HepG2 (cell line): ENCODE data around the gene KRTCAP2. TPM values are rescaled to one million over a fixed set of nuclear protein-coding genes. Genes with fewer than 3 reads are reported as not detected.
A peak's percentile ranks its signal among the peaks of the same experiment; 100 is the strongest.

Experiments used
- ATF3 ChIP-seq: sonication (generic); formaldehyde crosslinking; IDR thresholded peaks from 2 replicates; pipeline ENCODE4 v1.4.0; 2020; ENCODE audit warnings: missing genetic modification reagents
- E2F1 ChIP-seq: sonication (generic); formaldehyde crosslinking; IDR thresholded peaks from 2 replicates; pipeline ENCODE4 v1.5.0; 2020; ENCODE audit warnings: missing genetic modification reagents
- JUN ChIP-seq: sonication (generic); formaldehyde crosslinking; IDR thresholded peaks from 2 replicates; pipeline ENCODE4 v1.4.0; 2020; ENCODE audit warnings: mild to moderate bottlenecking, missing genetic modification reagents
- SAP130 ChIP-seq: IDR thresholded peaks from 2 replicates; pipeline ENCODE4 v1.6.1; 2016; ENCODE audit warnings: low read depth
- WIZ ChIP-seq: sonication (generic); formaldehyde crosslinking; IDR thresholded peaks from 2 replicates; pipeline ENCODE4 v1.5.1; 2020; ENCODE audit warnings: mild to moderate bottlenecking, missing genetic modification reagents
- ZBTB2 ChIP-seq: sonication (generic); formaldehyde crosslinking; IDR thresholded peaks from 2 replicates; pipeline ENCODE4 v1.8.0; 2022; ENCODE audit warnings: low read depth, missing genetic modification reagents
- ZBTB21 ChIP-seq: sonication (generic); formaldehyde crosslinking; IDR thresholded peaks from 2 replicates; pipeline ENCODE4 v1.4.0; 2020; ENCODE audit warnings: missing genetic modification reagents
- ZBTB38 ChIP-seq: sonication (generic); formaldehyde crosslinking; IDR thresholded peaks from 2 replicates; pipeline ENCODE4 v1.5.1; 2020; ENCODE audit warnings: mild to moderate bottlenecking, missing genetic modification reagents
- ZFAT ChIP-seq: sonication (generic); formaldehyde crosslinking; conservative IDR thresholded peaks from 2 replicates; pipeline ENCODE4 v1.8.1; 2023; ENCODE audit warnings: missing genetic modification reagents, inconsistent platforms
- ZFP91 ChIP-seq: sonication (generic); formaldehyde crosslinking; IDR thresholded peaks from 2 replicates; pipeline ENCODE4 v1.9.0; 2022; ENCODE audit warnings: missing genetic modification reagents, mild to moderate bottlenecking, borderline replicate concordance
- ZNF589 ChIP-seq: sonication (generic); formaldehyde crosslinking; conservative IDR thresholded peaks from 2 replicates; pipeline ENCODE4 v1.8.0; 2022; ENCODE audit warnings: mild to moderate bottlenecking, moderate library complexity, missing genetic modification reagents
- polyA plus RNA-seq, 8 experiments: library from polyadenylated mRNA; depleted of rRNA in 3 of 8; stranded (reverse) in 7 of 8; unstranded in 1 of 8; fragments of >200 nt; fragmentation: Illumina TruSeq in 4 of 8; extraction: Trizol in 4 of 8; gene quantifications; 2 replicates each; pipeline versions ENCODE4 v1.2.1 to v1.2.3, GENCODE V29; 2011 to 2016; ENCODE audit warnings: low read depth in 4 of 8, missing spikeins in 1 of 8, mixed read lengths in 1 of 8; ENCODE audit not compliant: insufficient read depth in 1 of 8
- total RNA-seq, 5 experiments: library from RNA; depleted of rRNA; stranded (reverse); fragments of >200 nt; fragmentation: Illumina TruSeq; extraction: Trizol; gene quantifications; 2 replicates each; pipeline ENCODE4 v1.2.3, GENCODE V29; 2016; ENCODE audit warnings: low read depth in 1 of 5
- TF ChIP-seq, protein P1 (sequence below), 2 experiments: sonication (generic) in 1 of 2; formaldehyde crosslinking in 1 of 2; IDR thresholded peaks; 2 replicates each; pipeline versions ENCODE4 v1.4.0 to v1.6.1; 2018 to 2020; ENCODE audit warnings: missing genetic modification reagents in 2 of 2, borderline replicate concordance in 1 of 2, low read depth in 1 of 2, mild to moderate bottlenecking in 1 of 2, missing biosample characterization in 1 of 2
- TF ChIP-seq, protein P2 (sequence below): sonication (generic); formaldehyde crosslinking; IDR thresholded peaks from 2 replicates; pipeline ENCODE4 v1.4.0; 2020; ENCODE audit warnings: missing genetic modification reagents, borderline replicate concordance
- TF ChIP-seq, protein P3 (sequence below): sonication (generic); formaldehyde crosslinking; IDR thresholded peaks from 2 replicates; pipeline ENCODE4 v1.5.0; 2020; ENCODE audit warnings: mild to moderate bottlenecking, missing genetic modification reagents

KRTCAP2 gene
- total and polyA plus RNA-seq, 2 of the 13 experiments (the other 11 are each of a cell fraction or from before 2014, with no cell fraction given): 77.3 to 79.4 TPM

- TF ChIP-seq, protein P1, sequence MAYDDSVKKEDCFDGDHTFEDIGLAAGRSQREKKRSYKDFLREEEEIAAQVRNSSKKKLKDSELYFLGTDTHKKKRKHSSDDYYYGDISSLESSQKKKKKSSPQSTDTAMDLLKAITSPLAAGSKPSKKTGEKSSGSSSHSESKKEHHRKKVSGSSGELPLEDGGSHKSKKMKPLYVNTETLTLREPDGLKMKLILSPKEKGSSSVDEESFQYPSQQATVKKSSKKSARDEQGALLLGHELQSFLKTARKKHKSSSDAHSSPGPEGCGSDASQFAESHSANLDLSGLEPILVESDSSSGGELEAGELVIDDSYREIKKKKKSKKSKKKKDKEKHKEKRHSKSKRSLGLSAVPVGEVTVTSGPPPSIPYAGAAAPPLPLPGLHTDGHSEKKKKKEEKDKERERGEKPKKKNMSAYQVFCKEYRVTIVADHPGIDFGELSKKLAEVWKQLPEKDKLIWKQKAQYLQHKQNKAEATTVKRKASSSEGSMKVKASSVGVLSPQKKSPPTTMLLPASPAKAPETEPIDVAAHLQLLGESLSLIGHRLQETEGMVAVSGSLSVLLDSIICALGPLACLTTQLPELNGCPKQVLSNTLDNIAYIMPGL (CRISPR knock-in tag; IDR thresholded peaks at IDR 0.05; ENCODE audit: borderline replicate concordance in 1 of 2, low read depth in 1 of 2): peak; percentile 81 to 99
- TF ChIP-seq ZBTB21 (CRISPR knock-in tag) (no peak; the same call in 1 of the 2 replicates), ZBTB2 (CRISPR knock-in tag) (peak; percentile 87), ZNF589 (CRISPR knock-in tag) (no peak; the same call in 1 of the 2 replicates), E2F1 (CRISPR knock-in tag) (peak; percentile 48; the same call in 1 of the 2 replicates), SAP130 (CRISPR knock-in tag) (peak; percentile 83), ZFP91 (CRISPR knock-in tag) (peak; percentile 79), JUN (CRISPR knock-in tag) (no peak), WIZ (CRISPR knock-in tag) (no peak), ZFAT (CRISPR knock-in tag) (no peak), ZBTB38 (peak; percentile 45; the same call in 1 of the 2 replicates), ATF3 (CRISPR knock-in tag) (no peak)
- TF ChIP-seq, protein P2, sequence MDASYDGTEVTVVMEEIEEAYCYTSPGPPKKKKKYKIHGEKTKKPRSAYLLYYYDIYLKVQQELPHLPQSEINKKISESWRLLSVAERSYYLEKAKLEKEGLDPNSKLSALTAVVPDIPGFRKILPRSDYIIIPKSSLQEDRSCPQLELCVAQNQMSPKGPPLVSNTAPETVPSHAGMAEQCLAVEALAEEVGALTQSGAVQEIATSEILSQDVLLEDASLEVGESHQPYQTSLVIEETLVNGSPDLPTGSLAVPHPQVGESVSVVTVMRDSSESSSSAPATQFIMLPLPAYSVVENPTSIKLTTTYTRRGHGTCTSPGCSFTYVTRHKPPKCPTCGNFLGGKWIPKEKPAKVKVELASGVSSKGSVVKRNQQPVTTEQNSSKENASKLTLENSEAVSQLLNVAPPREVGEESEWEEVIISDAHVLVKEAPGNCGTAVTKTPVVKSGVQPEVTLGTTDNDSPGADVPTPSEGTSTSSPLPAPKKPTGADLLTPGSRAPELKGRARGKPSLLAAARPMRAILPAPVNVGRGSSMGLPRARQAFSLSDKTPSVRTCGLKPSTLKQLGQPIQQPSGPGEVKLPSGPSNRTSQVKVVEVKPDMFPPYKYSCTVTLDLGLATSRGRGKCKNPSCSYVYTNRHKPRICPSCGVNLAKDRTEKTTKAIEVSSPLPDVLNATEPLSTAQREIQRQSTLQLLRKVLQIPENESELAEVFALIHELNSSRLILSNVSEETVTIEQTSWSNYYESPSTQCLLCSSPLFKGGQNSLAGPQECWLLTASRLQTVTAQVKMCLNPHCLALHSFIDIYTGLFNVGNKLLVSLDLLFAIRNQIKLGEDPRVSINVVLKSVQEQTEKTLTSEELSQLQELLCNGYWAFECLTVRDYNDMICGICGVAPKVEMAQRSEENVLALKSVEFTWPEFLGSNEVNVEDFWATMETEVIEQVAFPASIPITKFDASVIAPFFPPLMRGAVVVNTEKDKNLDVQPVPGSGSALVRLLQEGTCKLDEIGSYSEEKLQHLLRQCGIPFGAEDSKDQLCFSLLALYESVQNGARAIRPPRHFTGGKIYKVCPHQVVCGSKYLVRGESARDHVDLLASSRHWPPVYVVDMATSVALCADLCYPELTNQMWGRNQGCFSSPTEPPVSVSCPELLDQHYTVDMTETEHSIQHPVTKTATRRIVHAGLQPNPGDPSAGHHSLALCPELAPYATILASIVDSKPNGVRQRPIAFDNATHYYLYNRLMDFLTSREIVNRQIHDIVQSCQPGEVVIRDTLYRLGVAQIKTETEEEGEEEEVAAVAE (CRISPR knock-in tag): peak; percentile 83; the same call in 1 of the 2 replicates
- TF ChIP-seq, protein P3, sequence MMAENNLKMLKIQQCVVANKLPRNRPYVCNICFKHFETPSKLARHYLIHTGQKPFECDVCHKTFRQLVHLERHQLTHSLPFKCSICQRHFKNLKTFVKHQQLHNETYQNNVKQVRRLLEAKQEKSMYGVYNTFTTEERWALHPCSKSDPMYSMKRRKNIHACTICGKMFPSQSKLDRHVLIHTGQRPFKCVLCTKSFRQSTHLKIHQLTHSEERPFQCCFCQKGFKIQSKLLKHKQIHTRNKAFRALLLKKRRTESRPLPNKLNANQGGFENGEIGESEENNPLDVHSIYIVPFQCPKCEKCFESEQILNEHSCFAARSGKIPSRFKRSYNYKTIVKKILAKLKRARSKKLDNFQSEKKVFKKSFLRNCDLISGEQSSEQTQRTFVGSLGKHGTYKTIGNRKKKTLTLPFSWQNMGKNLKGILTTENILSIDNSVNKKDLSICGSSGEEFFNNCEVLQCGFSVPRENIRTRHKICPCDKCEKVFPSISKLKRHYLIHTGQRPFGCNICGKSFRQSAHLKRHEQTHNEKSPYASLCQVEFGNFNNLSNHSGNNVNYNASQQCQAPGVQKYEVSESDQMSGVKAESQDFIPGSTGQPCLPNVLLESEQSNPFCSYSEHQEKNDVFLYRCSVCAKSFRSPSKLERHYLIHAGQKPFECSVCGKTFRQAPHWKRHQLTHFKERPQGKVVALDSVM (CRISPR knock-in tag): no peak
Observed at GRCh38 chr1:155172732-155173477, at the start of gene KRTCAP2 (continued).
